ENCODE results near the gene SEC24D. TPM values are rescaled to one million over a fixed set of nuclear protein-coding genes. Genes with fewer than 3 reads are reported as not detected.
A peak's percentile ranks its signal among the peaks of the same experiment; 100 is the strongest.

The SEC24D gene
- total RNA-seq, 1 experiment from 2014 or later, result 61.5 TPM

DNA sequence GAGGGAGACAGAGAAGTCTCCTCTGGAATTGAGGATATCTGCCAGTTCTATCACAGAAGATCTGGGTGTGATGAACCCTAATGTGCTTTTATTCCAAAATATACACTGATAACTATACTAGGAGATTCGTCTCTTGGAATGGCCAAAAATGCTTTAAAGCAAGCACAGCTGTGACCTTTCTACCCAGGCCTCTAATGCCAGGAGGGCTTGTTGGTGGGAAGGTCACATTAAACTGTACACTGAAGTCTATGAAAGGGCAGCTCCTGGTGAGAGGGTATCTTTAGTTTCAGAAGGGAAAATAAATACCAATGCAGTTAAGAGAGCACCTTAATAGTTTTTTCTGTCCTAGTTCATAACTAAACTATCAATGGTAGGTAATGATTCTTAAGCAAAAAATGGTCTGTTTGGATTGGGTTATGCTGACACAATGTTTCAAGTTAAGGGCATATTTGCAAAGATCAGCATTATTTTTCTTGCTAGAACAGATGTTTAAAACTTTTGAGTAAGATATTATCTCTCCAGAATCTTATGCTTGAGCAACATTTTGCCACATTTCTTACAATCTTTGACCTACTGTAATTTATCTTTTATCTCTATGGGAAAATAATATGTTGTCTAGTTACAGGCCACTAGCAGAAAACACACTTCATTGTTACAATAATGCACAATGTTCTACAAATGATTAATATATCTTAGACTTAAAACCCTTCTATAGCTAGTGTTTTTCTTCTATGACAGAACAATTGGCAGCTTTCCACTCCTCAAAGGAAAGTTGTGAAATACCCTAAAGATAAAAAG is 59.6 kb downstream of the SEC24D start:
- no peak overlapping the region for H3K14ac ChIP-seq (ENCODE audit: insufficient read depth, low read length)
- H3K9me3 ChIP-seq (ENCODE audit: control insufficient read depth, low read depth, low read length), result no peaks in the 10 kb centered on the region
- H3K18ac ChIP-seq (ENCODE audit: insufficient read length, low read depth, low read length), result no peak overlapping the region
- H3K4me2 ChIP-seq (ENCODE audit: insufficient read depth, insufficient read length, low read length), result no peak overlapping the region
- H2BK15ac ChIP-seq (ENCODE audit: low read depth, low read length), result no peak overlapping the region
- no peak overlapping the region for H2BK5ac ChIP-seq (ENCODE audit: insufficient read length, low read length)
- no peak overlapping the region for H3K4ac ChIP-seq (ENCODE audit: low read depth, low read length)
- no peak overlapping the region for H4K91ac ChIP-seq (ENCODE audit: insufficient read length, low read depth, low read length)
- no peaks in the 10 kb centered on the region for H3K79me2 ChIP-seq (ENCODE audit: insufficient read depth, low read length)
- H3K23me2 ChIP-seq (ENCODE audit: insufficient read length, low read depth, low read length, poor library complexity, severe bottlenecking), result no peaks in the 10 kb centered on the region
- H2BK12ac ChIP-seq (ENCODE audit: insufficient read length, low read depth, low read length), result no peak overlapping the region
- DNase-seq, result no peak
- H2BK120ac ChIP-seq (ENCODE audit: low read depth, low read length, poor library complexity, severe bottlenecking), result no peak overlapping the region
- Mint-ChIP-seq H3K4me1 (peaks cover 17 to 18% of the 10 kb centered on the region in 2 experiments), H3K27ac (0 out of 7 replicates have a peak overlapping the region, but pooled peaks of 1 of the 3 experiments have one; percentile 68), H3K9me3 (peaks cover 9 to 15% of the 10 kb centered on the region in 2 experiments; a peak in 4 of 5 replicates), H3K27me3 (ENCODE audit: low read depth) (no peaks in the 10 kb centered on the region), H3K36me3 (ENCODE audit: insufficient read depth in 1 of 3, low read depth in 3 of 3) (peaks cover 14 to 30% (median 18%) of the 10 kb centered on the region in 3 experiments; a peak in 6 of 7 replicates), H3K4me3 (no peak overlapping the region)
- H3K23ac ChIP-seq (ENCODE audit: insufficient read length, low read depth, low read length), result no peak overlapping the region
- H3T11ph ChIP-seq (ENCODE audit: low read length), result no peak overlapping the region
- H2AK5ac ChIP-seq (ENCODE audit: insufficient read length, low read length), result no peak overlapping the region
- no peak overlapping the region for H3K56ac ChIP-seq (ENCODE audit: insufficient read length, low read depth, low read length)
- no peak overlapping the region for H3K9ac ChIP-seq (ENCODE audit: extremely low read depth, insufficient read length, low read length)
- no peak overlapping the region for H2BK20ac ChIP-seq (ENCODE audit: low read depth, low read length, poor library complexity, severe bottlenecking)
- no peaks in the 10 kb centered on the region for H3K27me3 ChIP-seq (ENCODE audit: insufficient read depth, low read length)
- H3K27ac ChIP-seq (ENCODE audit: insufficient read length, low read depth, low read length), result no peak overlapping the region
- H3K4me1 ChIP-seq (ENCODE audit: insufficient read depth, low read length), result peaks cover 3% of the 10 kb centered on the region; the same call in 1 of the 2 replicates
- H4K8ac ChIP-seq (replicated peaks; ENCODE audit: insufficient read length, low read depth, low read length), result no peak overlapping the region
- H3K79me1 ChIP-seq (ENCODE audit: insufficient read depth, low read depth, low read length, poor library complexity, severe bottlenecking), result no peaks in the 10 kb centered on the region
- no peak overlapping the region for H2AFZ ChIP-seq (ENCODE audit: low read length)
- no CpG with 5 or more reads among the region's 1 CpG for WGBS (ENCODE audit: extremely low coverage, insufficient read length, low lambda C conversion rate)
- H4K20me1 ChIP-seq (ENCODE audit: control insufficient read depth, insufficient read depth, insufficient read length), result no peaks in the 10 kb centered on the region
- H4K5ac ChIP-seq (ENCODE audit: insufficient read length, low read depth, low read length), result no peak overlapping the region
- TF ChIP-seq, protein P1, sequence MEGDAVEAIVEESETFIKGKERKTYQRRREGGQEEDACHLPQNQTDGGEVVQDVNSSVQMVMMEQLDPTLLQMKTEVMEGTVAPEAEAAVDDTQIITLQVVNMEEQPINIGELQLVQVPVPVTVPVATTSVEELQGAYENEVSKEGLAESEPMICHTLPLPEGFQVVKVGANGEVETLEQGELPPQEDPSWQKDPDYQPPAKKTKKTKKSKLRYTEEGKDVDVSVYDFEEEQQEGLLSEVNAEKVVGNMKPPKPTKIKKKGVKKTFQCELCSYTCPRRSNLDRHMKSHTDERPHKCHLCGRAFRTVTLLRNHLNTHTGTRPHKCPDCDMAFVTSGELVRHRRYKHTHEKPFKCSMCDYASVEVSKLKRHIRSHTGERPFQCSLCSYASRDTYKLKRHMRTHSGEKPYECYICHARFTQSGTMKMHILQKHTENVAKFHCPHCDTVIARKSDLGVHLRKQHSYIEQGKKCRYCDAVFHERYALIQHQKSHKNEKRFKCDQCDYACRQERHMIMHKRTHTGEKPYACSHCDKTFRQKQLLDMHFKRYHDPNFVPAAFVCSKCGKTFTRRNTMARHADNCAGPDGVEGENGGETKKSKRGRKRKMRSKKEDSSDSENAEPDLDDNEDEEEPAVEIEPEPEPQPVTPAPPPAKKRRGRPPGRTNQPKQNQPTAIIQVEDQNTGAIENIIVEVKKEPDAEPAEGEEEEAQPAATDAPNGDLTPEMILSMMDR (conservative IDR thresholded peaks at IDR 0.05), result no peak
